SK-N-DZ (cell line): ENCODE data around the gene ITPK1.

Experiments used
- DNase-seq: peaks from one replicate; pipeline ENCODE4 v3.0.0-alpha.2; 2015; ENCODE audit warnings: low spot score

Gene ITPK1

DNA sequence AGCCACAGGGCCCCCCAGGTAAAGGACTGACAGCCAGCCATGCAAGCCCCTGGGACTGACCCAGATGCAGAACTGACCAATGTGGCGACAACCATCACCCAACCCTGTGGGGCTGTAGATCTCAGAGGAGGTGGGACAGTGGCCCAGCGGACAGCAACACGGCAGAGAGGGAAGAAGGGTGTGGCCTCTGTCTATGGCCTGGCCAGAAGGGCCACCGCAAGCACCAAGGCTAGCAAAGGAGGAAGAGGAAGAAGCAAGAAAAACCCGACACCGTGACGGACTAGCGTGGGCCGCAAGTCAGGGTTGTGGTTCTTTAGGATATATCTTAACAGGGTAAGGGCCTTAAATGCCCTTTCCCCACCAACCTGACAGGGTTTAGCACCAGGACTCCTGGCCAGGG is 71.2 kb downstream of the ITPK1 start:
- no peak for DNase-seq

DNA sequence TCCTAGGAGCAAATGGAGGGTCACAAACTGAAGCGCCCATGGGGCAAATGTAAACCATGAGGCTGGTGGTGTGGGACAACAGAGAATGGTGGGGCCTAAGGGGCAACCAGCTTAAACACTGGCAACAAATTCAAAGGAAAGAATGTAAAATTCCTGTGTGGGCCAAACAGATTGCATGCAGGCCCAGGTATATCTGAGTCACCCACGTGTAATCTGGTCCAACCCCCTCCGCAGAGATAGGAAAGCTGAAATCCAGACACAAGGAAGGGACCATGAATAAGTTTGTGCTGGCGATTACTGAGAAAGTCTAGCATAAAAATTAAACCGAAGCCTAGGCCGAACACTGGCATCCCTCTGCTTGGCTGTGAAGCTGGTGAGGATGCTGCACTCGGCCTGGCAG is 71.6 kb downstream of the ITPK1 start:
- no peak for DNase-seq

DNA sequence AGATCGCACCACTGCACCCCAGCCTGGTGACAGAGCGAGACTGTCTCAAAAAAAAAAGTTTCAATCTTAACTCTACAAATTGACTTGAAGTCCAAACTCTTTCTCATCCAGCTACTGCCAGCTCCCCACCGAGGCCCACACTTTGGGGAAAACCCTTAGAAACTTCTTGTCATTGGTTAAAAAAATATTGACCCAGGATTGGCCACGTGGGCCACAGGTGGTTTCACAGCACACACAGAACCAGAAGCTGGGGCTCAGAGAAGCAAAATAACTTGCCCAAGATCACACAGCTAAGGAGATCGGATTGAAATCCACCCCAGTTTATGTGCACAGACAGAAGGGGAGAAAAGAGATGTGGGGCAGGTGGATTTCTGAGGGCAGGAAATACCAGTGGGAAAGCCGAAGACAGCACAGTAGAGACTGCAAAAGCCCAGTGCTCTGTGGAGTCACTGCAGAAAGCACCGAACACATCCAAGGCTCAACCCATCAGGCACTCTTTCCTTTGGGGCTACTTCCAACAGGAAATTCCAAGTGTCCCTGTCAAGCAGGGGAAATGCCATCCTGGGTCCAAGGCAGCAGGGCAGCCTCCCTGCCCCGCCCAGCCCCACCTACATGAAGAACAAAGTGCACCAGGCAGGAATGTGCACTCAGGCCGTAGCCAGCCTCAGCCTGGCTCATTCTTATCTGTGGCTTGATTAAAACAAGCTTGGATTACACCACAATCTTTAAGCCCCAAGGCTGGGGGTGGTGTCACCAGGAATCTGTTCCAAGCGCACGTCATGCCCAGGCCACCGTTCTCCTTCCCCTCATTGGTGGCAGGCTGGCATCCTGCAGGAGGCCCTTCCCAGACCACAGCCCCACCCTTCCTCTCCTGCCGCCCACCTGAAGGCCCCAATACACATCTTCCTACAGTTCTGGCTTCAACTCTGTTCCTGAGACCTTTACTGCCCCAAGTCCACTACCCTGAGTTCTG is 72.5 kb downstream of the ITPK1 start:
- no peak for DNase-seq

DNA sequence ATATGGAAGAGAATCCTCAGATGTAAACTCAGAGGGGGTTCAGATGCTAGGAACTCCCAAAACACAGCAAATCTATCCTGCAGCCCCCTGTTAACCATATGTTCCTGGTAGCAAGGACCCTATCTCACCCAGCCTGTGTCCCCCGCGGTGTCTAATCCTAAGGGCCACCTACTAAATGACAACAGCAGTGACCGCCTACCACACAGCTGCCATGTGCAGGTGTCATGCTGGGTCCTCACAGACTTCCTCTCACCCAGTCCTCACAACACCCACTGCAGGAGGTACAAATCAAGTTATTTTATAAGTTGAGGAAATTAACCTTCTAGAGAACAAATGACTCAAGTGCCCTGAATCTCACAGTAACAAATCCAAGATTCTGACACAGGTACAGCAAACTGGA is 73.9 kb downstream of the ITPK1 start:
- no peak for DNase-seq

DNA sequence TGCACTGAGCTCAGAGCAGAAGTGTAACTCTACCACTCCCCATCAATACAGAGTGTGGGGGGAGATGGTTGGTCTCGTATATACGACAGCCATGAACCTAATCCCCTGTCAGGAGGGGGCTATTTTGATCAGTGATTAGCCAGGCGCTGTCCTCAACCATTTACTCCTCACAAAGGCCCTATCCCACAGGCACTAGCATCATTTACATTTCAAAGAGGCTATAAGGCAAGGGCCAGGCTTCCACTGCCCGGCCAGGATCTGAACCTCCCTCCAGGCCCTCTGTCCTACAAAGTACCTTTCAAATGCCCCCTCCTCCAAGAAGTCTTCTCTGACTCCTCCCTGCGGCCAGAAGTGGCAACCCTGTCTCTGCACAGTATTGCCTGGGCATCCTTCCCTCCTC is 74.7 kb downstream of the ITPK1 start:
- no peak for DNase-seq

DNA sequence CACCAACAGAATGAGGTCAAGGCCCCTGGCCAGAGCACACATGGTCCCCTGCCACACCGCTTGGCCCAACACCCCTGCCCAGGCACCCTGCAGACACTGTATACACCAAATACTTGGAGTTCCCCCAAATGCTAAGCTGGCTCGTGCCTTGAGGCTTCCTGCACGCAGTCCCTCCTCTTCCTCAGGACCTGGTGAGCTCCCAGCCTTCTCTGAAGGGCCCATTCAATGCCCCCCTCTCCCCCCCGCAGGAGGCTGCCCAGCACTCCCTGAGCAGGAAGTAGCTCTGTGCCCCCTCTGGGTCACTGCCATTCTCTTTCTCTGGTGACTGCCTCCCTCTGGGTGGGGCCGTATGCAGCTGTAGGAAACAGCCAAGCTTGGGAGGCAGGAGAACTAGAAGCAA is 75.3 kb downstream of the ITPK1 start:
- no peak for DNase-seq

DNA sequence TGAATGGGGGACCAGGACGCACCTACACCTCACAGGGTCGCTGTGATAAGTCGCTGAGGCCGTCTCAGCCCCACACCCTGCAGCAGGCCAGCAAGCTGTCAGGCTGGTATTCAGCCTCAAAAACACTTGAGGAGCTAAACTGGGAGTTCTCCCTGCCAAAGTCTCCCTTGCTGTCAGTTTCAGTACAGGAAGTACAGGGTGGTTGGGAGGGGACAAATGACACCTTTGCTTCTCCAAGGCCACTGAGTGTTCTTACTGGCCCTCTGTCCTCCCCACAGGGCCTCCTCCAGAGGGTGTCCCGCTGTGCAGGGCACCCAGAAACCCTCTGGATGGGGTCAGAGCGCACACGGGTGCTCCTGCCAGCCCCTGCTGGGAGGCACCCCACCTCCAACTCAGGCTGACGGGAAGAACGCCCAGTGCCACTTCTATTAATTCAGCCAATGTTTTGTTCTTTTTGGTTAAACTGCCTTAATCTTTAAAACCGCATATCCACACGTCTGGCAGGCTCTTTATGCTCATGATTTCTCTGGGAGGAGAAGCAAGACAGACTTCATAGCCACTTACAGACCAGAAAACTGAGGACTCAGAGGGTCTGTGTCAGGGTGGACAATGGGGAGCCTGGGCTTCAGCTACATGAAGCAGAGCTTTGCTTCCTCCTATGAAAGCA is 75.9 kb downstream of the ITPK1 start:
- DNase-seq, result no peak

DNA sequence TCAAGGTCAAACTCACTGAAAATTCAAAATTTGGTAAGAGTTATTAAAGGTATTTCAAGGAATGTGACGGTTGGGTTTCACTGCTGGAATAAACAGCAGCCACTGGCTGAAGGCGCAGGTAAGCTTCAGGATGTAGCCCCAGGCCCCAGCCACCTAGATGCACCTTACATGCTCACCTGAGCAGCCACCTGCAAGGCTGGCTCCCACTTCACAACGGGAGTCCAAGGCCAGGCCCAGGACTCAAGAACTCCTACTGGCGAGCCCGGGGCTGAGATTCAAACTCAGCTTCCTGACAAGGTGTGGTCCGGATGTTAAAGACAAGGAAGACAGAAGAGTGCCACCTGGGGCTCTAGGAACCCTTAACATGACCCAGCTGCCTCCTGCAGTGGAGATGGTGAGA is 78.4 kb downstream of the ITPK1 start:
- no peak for DNase-seq

DNA sequence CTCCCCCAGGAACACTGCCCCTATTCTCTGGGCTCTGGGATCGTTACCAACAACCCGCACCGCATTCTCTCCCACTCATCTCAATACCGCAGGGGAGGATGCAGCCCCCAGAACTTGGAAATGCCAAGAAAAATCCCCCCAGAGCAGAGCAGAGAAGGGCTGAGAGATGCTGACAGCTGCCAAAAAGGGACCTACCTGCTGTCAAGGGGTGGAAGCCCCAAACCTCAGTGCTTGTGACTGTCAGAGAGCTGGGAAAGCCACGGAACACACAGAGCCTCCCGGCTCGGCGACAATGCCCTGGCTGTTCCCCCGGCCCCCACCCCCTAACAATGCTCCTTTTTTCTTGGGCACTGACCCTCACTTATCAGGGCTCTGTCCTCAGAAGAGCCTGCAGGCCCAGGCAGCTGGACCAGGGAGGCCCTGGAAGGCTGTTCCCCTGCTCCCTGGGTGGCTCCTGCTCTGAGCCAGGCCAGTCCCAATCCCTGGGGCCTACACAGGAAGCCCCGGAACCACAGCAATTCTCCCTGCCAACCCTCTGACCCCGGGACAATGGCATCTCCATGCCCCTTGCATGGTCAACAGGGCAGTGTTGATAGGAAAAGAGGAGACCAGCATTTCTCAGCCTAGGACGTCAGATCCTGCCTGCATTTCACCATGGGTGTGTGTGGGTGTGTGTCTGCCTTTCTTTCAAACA is 78.9 kb downstream of the ITPK1 start:
- no peak for DNase-seq

DNA sequence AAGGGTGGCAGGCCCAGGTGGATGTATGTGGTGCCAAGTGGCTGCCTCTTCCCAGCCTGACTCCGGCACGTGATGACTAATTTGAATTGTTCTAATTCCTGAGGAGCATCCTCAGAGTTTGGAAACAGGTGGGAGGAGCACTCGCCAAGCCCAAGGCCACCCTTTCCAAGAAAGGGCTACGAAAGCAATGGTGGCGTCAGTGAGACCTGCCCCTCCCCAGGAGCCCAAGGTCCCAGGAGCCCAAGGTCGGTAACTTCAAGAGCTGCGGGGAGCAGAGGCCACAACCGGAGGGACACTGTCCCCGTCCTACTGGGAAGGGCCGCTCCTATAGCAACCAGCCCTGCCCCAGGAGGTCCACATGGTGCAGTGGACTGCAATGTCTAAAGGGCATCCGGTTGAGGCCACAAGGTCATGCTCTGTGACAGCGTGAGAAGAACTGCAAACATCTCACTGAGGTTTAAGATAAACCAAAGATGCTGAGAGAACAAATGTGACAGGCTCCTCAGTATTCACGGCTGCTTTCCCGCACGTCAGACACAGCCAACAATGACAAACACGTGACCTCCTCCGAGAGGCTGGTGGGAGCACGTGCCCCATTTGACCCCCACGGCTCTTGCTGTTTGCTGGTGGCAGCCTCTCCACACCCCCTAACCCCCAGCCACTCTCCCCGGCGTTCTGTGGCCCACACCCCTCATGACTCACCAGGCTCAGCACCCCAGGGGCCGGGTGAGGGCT is 79.6 kb downstream of the ITPK1 start:
- no peak for DNase-seq

DNA sequence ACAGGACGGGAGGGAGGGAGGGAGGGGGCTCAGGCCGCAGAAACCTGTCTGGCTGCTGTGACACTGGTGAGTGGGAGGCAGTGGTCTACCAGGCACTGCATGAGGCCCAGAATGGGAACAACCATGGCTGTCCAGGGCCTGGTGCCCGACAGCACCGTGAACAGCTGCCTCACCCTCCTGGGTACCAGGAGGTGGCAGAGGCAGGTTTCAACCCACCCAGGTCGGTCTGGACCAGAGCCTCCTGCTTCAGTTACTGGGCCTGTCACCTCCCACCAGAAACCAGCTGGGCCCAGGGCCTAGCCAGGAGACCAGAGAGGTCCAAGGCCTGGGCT is 80.2 kb downstream of the ITPK1 start:
- no peak for DNase-seq

DNA sequence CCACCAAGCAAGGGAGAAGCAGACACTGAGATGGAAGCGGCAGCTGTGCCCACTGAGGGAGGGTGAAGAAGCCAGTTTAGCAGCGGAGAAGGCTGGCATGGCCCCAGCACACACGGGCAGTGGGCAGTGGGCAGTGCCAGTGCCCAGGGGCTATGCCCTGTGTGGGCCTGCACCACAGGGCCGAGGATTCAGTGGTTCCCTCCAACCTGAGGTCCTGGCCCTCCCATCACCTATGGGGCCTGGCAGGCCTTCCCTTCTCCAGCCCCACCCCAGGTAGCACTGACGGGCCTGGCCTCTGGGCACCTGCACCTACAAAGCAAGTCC is 81.1 kb downstream of the ITPK1 start:
- no peak for DNase-seq

DNA sequence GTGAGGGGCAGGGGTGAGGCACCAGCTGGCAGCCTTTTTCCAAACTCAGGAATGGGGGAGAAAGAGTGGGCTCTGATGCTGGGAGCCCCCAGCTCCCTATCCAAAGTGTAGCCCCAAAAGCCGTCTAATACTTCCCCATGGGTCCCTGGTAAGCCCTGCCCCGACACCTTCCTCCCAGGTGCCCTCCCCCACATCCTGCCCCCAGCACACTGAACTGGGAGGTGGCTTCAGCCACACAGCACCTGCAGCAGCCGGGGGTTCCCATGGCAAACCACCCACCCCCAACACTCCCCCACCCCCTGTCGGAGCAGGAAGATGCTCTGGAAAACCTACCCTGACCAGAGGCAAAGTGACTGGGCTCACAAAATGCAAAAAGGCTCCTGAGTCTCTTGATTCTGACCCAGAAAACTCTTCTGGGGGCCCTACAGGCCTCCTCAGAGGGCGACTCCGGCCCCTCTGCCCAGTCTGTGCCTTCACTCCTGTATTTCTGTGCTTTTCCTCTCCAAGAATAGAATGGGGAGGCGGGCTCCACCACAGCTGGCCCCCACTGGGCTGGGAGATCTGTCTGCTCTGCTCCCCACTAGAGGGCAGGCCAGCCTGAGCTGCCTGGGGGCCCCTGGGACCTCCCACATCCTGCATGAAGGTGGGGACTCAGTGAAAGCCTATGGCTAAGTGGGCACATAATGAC is 81.6 kb downstream of the ITPK1 start:
- DNase-seq, result no peak

DNA sequence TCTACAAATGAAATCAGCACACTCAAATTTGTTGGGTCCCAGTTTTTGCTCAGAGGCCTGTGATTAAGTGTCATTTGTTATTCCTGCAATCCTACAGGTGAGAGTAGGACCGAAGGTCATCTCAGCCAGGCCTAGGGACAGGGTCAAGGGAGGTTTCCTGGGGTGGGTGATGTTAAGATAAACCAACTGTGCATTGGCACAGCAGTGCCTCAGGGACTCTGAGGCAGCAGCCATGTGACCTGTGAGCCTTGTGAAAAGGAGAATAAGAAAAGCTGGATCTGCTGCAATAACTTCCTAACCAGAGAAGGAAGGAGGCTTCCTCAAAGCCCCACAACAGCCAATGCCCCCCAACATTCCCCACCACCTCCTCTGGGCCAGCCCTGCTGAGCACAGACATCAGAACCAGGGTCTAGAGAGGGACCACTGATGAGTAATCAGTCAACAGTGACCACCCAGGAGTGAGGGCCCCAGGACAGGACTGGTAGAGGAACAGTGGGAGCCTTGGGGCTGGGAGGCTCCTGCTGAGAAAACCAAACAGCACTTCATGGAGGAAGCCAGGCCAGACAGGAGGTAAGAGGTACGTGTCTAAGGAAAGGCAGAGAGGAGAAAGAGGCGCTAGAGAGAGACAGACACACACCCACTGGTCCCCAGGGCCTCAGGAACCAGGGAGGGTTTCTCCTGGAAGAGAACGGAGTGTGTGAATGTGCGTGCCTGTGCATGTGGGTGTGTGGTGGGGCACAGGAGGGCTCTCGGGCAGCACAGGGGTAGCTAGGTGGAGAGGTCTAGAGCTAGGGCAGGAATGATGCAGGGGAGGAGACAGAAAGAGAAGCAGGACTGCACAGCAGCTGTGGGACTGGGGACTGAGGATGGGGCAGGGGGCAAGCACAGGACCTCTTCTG is 82.4 kb downstream of the ITPK1 start:
- no peak for DNase-seq

DNA sequence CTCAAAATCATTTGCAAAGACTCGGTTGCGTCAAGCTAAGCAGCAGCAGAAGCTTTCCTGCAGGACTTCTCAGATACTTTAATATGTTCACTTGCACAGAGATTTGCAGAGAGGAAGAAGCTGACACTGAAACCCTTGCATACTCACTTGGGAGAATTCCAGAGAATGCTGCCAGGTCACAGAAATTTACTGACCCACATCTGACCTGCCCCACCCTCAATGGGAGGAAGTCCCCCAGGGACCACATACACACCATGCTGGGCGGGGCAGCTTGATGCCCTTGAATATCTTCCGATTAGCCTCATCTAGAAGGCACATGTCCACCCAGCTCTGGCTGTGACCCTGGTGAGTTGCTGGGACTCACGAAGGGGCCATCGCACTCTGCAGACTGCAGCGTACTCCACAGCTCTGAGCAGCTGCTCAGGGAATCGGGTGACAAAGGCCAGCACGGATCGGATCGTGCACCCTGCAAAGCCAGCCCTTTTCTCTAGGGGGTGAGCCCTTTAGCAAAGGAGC is 83.2 kb downstream of the ITPK1 start:
- DNase-seq, result no peak

DNA sequence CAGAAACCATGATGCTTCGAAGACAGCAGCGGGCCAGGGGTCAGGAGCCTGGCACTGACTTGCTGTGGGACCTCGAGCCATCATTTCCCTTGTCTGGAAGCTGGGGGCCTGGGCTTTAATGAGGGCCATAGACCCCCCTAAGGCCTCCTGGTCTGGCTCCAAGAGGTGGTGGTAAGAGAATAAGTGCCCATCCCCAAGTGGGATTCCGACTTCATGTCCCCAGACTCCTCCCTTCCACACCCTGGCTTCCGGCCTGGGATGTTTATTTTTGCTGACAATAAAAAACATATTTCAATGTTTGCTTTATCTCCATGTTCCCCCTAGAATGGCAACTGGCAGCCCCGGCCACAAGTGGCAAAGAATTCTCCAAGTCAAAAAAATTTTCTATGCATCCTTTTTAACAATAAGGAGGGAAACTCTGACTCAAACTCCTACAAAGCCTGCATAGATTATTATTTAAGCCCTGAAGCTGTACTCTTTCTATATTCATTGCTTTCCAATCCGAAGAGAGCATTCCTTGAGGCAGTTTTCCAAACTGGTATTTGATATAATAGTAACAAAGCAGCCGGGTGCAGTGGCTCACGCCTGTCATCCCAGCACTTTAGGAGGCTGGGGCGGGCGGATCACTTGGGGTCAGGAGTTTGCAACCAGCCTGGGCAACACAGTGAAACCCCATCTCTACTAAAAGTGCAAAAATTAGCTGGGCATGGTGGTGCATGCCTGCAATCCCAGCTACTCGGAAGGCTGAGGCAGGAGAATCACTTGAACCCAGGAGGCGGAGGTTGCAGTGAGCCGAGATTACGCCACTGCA is 84.0 kb downstream of the ITPK1 start:
- no peak for DNase-seq

DNA sequence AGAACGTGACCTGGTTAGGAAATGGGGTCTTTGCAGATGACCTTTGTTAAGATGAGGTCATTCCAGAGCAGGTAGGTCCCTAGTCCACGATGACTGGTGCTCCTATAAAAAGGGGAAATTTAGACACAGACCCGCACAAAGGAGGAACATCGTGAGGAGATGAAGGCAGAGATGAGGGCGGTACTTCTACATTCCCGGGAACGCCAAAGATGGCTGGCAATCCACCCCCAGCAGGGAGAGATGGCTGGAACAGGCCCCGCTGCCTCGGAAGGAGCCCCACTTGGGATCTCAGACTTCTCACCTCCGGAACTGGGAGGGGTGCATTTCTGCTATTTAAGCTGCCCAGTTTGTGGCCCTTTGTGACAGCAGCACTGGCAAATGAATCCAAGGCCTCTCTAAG is 85.0 kb downstream of the ITPK1 start:
- DNase-seq, result no peak

DNA sequence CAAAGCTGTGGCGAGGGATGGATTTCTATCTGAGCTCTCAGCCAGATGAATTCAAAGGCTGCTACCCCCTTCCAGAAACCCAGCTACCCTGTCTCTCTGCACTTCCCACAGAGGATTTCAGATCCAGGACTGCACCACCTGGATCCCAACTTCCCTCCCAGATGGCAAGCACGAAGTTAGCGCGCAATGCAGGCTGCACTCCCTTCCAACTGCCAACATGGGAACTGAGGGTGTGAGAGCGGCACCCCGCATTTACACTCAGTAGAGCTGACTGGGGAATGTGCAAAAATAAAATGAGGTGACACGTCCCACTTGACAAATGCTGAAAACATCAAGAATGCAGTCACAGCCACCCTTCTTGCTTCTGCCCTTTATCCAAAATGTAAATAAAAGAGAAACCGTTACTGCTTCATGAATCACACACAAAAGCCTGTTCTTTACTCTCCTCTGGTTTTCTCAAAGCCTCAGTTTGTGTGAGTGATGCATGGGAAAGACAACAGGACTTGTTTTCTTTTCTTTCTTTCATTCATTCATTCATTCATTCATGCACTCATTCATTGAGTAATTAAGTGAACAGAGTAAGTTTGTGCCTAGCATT is 85.7 kb downstream of the ITPK1 start:
- no peak for DNase-seq

DNA sequence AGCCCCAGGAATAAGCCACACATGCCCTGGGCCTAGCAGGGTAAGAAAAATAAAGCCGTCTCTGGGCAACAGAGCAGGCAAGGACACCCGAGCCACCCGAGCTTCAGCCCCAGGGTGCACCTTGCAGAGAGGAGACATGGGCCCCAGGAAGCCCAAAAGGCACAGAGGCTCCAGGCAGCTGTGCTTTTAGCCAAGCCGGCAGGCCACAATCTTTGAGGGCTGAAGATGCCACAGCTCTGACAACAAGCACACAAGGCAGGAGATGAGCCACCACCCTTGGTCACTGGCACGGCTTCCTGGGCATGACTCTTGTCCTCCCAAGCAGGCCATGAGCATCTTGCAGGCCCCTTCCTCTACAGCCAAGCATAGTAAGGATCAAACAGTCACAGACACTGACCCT is 86.3 kb downstream of the ITPK1 start:
- no peak for DNase-seq
